ENCODE results near the gene KCNJ15.

- no peak for TF ChIP-seq POLR2A (IDR thresholded peaks at IDR 0.05)
- TF ChIP-seq, protein P1, sequence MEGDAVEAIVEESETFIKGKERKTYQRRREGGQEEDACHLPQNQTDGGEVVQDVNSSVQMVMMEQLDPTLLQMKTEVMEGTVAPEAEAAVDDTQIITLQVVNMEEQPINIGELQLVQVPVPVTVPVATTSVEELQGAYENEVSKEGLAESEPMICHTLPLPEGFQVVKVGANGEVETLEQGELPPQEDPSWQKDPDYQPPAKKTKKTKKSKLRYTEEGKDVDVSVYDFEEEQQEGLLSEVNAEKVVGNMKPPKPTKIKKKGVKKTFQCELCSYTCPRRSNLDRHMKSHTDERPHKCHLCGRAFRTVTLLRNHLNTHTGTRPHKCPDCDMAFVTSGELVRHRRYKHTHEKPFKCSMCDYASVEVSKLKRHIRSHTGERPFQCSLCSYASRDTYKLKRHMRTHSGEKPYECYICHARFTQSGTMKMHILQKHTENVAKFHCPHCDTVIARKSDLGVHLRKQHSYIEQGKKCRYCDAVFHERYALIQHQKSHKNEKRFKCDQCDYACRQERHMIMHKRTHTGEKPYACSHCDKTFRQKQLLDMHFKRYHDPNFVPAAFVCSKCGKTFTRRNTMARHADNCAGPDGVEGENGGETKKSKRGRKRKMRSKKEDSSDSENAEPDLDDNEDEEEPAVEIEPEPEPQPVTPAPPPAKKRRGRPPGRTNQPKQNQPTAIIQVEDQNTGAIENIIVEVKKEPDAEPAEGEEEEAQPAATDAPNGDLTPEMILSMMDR (IDR thresholded peaks at IDR 0.05): no peak
Observed at GRCh38 chr21:38323721-38324531, 67.1 kb downstream of the KCNJ15 start.

Data from Peyer's patch (tissue), 4 donors.